LNCaP clone FGC (cell line): ENCODE results near the gene HAPLN2.
A peak's percentile ranks its signal among the peaks of the same experiment; 100 is the strongest.

Experiments
- DNase-seq: peaks from one replicate; pipeline ENCODE4 v3.0.0-alpha.2; 2011; ENCODE audit warnings: low read depth
- H3K4me3 ChIP-seq: 2 replicates; pipeline ENCODE4 v1.5.1; 2011; ENCODE audit warnings: mild to moderate bottlenecking, low read depth, low read length, control low read depth
- TF ChIP-seq, protein P1 (sequence below): IDR thresholded peaks from 2 replicates; pipeline ENCODE4 v1.5.1; 2012; ENCODE audit warnings: mild to moderate bottlenecking; ENCODE audit not compliant: control insufficient read depth, insufficient read depth; ENCODE audit errors: extremely low read depth

The HAPLN2 gene

GRCh38 chr1:156619582-156619955, 354 bp downstream of the HAPLN2 start:
- DNase-seq: no peak
- no peak overlapping the region for H3K4me3 ChIP-seq
- TF ChIP-seq, protein P1, sequence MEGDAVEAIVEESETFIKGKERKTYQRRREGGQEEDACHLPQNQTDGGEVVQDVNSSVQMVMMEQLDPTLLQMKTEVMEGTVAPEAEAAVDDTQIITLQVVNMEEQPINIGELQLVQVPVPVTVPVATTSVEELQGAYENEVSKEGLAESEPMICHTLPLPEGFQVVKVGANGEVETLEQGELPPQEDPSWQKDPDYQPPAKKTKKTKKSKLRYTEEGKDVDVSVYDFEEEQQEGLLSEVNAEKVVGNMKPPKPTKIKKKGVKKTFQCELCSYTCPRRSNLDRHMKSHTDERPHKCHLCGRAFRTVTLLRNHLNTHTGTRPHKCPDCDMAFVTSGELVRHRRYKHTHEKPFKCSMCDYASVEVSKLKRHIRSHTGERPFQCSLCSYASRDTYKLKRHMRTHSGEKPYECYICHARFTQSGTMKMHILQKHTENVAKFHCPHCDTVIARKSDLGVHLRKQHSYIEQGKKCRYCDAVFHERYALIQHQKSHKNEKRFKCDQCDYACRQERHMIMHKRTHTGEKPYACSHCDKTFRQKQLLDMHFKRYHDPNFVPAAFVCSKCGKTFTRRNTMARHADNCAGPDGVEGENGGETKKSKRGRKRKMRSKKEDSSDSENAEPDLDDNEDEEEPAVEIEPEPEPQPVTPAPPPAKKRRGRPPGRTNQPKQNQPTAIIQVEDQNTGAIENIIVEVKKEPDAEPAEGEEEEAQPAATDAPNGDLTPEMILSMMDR: no peak

DNA sequence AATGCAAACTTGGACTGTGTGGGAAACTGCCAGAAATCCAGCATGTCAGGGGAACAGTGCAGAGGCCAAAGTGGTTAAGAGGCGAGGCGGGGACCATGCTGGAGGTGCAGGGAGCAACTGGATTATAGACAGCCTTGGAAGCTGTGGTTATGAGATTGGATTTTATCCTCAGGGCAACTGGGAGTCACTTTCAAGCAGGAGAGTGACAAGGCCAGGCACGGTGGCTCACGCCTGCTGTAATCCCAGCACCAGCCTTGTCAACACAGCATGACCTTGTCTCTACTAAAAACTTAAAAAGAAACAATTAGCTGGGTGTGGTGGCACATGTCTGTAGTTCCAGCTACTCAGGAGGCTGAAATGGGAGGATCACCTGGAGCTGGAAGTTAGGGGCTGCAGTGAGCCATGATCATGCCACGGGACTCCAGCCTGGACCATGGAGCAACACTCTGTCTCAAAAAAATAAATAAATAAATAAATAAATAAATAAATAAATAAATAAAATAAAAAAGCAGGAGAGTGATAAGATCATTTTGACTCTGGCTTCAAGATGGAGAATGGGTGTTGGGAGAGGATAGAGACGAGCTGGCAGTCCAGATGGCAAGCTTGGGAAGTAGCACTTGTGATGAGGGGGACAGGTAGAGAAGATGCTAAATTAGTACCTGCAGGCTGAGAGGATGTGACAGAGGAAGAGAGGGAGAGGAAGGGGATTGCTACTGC, 3.5 kb downstream of the HAPLN2 start:
- no peak for DNase-seq
- TF ChIP-seq, protein P1: no peak
- no peak overlapping the region for H3K4me3 ChIP-seq

- peak overlapping the region; percentile 26; the same call in 1 of the 2 replicates for H3K4me3 ChIP-seq
Measured at GRCh38 chr1:156623946-156624813, 5.0 kb downstream of the HAPLN2 start.

GRCh38 chr1:156624814-156625435, 5.7 kb downstream of the HAPLN2 start:
- H3K4me3 ChIP-seq: no peak overlapping the region
- TF ChIP-seq, protein P1: no peak

More at GRCh38 chr1:156623946-156624813, 5.0 kb downstream of the HAPLN2 start:
- DNase-seq: no peak
- TF ChIP-seq, protein P1: peak; percentile 36

DNA sequence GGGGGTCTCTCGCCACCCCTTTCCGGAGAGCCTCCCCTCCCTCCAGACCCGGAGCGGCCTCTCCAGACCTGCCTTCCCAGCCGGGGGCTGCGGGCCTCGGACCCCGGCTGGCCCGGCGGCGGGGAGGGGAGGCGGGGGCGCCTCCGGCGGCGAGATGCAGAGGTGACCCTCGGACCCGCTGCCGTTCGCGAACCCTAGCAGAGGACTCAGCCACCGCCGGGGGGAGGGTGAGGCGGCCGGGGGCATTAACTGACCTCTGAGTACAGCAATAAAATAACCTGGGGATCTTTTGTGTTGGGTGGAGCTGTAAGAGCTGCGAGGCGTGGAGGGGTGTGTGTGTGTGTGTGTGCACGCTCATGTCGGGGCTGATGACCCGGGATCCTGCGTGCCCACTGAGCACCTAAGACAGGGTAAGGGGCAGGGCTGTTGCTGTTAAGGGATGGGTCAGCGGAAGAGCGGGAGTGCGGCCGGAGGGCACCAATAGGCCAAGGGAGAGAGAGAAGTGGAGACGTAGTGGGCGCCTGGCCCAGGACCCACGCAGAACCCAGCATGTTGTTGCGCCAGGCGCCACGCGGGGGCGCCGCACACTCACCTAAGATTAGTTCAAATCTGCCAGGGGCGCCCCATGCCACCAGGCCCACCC, 6.3 kb downstream of the HAPLN2 start:
- DNase-seq: no peak
- H3K4me3 ChIP-seq: no peak overlapping the region
- TF ChIP-seq, protein P1: peak; percentile 74

More at GRCh38 chr1:156624814-156625435, 5.7 kb downstream of the HAPLN2 start:
- DNase-seq: no peak

GRCh38 chr1:156626079-156626438, 6.8 kb downstream of the HAPLN2 start:
- H3K4me3 ChIP-seq: no peak overlapping the region
- DNase-seq: no peak
- TF ChIP-seq, protein P1: no peak
